Measurements from ENCODE around the gene GYS2. TPM values are rescaled to one million over a fixed set of nuclear protein-coding genes. Genes with fewer than 3 reads are reported as not detected.
A peak's percentile ranks its signal among the peaks of the same experiment; 100 is the strongest.

GYS2 gene
- total and polyA plus RNA-seq, 3 experiments from 2014 or later, result not detected

DNA sequence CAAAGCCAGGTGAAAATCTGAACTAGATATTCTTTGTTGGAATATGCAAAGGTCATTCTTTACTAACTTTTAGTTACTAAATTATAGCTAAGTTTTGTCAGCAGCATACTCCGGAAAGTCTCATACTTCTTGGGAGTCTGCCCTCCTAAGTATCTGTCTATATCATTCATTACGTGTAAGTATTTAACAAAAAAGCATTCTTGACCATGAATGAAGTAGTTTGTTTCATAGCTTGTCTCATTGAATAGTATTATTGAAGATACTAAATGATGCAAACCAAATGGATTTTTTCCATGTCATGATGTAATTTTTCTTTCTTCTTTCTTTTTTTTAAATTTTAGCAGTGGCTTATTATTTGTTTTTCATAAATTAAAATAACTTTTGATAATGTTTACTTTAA is 88.4 kb downstream of the GYS2 start:
- H3K4me3 Mint-ChIP-seq, result no peak overlapping the region
- no peak for DNase-seq
- Histone ChIP-seq H3K9me3 (ENCODE audit: low read length) (no peaks in the 10 kb centered on the region), H3K4me1 (ENCODE audit: insufficient read depth, low read length) (no peaks in the 10 kb centered on the region), H3K4me3 (ENCODE audit: low read length) (no peak overlapping the region), H3K36me3 (ENCODE audit: insufficient read depth, low read length) (peaks cover 21% of the 10 kb centered on the region), H3K27me3 (ENCODE audit: insufficient read depth, low read length, poor library complexity, severe bottlenecking) (no peaks in the 10 kb centered on the region), H3K27ac (ENCODE audit: low read depth, low read length) (no peak overlapping the region)
- H3K9me3 Mint-ChIP-seq, result no peaks in the 10 kb centered on the region
- CTCF ChIA-PET, result no interaction called here
- peaks cover 0 to 63% (median 10%) of the 10 kb centered on the region in 3 donors for H3K36me3 Mint-ChIP-seq
- POLR2A ChIA-PET, result no interaction called here
- H3K27ac Mint-ChIP-seq, result no peak overlapping the region
- H3K4me1 Mint-ChIP-seq, result peaks cover 0 to 1% (median 0%) of the 10 kb centered on the region in 3 donors
- no peaks in the 10 kb centered on the region for H3K27me3 Mint-ChIP-seq

DNA sequence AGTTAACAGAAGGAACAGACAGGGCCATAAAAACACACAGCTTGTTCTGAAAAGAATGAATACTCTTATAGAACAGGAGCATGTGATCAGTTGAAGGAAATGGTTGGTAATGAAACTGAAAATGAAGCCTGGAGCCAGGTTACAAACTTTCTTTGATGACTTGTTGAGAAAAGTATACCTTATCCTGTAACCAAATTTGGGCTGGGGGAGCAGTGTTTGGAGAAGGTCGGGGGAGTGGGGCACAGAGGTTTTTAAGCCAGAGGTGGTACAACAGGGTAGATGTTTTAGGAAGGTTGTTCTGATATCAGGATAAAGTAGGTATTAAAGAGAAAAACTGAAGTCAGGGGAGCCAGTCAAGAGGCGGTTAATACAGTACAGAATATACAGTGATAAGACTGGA is 94.9 kb downstream of the GYS2 start:
- Histone ChIP-seq H3K27me3 (ENCODE audit: insufficient read depth, low read length, poor library complexity, severe bottlenecking) (no peaks in the 10 kb centered on the region), H3K27ac (ENCODE audit: low read depth, low read length) (no peak overlapping the region), H3K4me3 (ENCODE audit: low read length) (peak overlapping the region; percentile 10), H3K9me3 (ENCODE audit: low read length) (no peaks in the 10 kb centered on the region), H3K4me1 (ENCODE audit: insufficient read depth, low read length) (peaks cover 15% of the 10 kb centered on the region), H3K36me3 (ENCODE audit: insufficient read depth, low read length) (peaks cover 14% of the 10 kb centered on the region)
- Mint-ChIP-seq H3K27me3 (no peaks in the 10 kb centered on the region), H3K36me3 (peaks cover 0 to 73% (median 29%) of the 10 kb centered on the region in 3 donors), H3K27ac (peak overlapping the region; percentile 4 to 94 (median 66)), H3K9me3 (no peaks in the 10 kb centered on the region), H3K4me3 (peak overlapping the region in 6 of 7 donors; percentile 3 to 57 (median 37)), H3K4me1 (peaks cover 25 to 40% (median 39%) of the 10 kb centered on the region in 3 donors)
- peak in 2 of 5 donors; percentile 0 to 9 for DNase-seq
- POLR2A ChIA-PET, result no interaction called here
- CTCF ChIA-PET, result no interaction called here

DNA sequence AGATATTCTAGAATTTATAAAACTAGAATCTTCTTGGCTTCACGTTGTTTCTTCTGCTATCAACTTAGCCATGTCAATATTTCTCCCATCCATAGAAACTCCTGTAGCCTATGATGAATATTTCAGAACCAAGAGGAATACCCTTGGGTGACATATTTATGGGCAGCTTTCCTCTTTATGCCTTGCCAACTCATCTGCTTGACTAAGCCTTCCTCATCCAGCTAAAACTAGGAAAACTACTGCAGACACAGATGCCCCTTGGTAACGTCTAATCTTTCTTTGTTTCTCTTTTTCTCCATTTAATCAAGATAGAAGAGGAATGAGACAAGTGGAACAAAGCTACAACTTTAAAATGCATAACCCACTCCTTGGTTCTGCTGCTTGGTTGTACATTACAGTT is 96.8 kb downstream of the GYS2 start:
- ChIA-PET CTCF (interaction anchor here (0.6 kb wide), 1 partner anchor 18 kb away, joined by 3 read pairs; the partner anchor contains the start of gene SPX), POLR2A (no interaction called here)
- no peak overlapping the region for H3K27ac ChIP-seq (ENCODE audit: low read depth, low read length)
- H3K27me3 ChIP-seq (ENCODE audit: insufficient read depth, low read length, poor library complexity, severe bottlenecking), result no peaks in the 10 kb centered on the region
- no peak overlapping the region for H3K4me3 Mint-ChIP-seq
- H3K27ac Mint-ChIP-seq, result no peak overlapping the region
- H3K36me3 ChIP-seq (ENCODE audit: insufficient read depth, low read length), result peaks cover 6% of the 10 kb centered on the region
- H3K4me1 ChIP-seq (ENCODE audit: insufficient read depth, low read length), result peaks cover 34% of the 10 kb centered on the region
- peaks cover 0 to 56% (median 22%) of the 10 kb centered on the region in 3 donors for H3K36me3 Mint-ChIP-seq
- H3K4me3 ChIP-seq (ENCODE audit: low read length), result no peak overlapping the region
- DNase-seq, result no peak
- no peaks in the 10 kb centered on the region for H3K9me3 Mint-ChIP-seq
- no peaks in the 10 kb centered on the region for H3K27me3 Mint-ChIP-seq
- H3K4me1 Mint-ChIP-seq, result peaks cover 43 to 59% (median 58%) of the 10 kb centered on the region in 3 donors
- no peaks in the 10 kb centered on the region for H3K9me3 ChIP-seq (ENCODE audit: low read length)

DNA sequence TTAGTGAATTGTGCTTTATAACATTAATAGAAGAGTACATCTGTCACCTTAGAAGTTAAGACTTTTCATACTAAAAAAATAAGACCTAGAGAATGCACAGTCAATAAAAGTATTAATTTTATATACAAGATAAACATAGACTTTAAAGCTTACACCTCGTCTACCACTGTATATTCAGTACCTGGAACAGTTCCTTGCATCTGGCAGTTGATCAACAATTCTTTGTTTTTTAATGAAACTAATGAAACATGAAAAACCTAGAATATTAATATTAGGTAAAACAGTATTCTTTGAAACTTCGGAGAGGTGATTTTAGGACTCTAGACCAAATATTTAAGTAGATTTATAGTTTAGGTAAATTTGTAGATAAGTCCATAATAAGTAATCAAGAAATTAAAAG is 98.8 kb downstream of the GYS2 start:
- ChIA-PET POLR2A (no interaction called here), CTCF (no interaction called here)
- Mint-ChIP-seq H3K36me3 (peaks cover 0 to 44% (median 20%) of the 10 kb centered on the region in 3 donors), H3K4me3 (peak overlapping the region in 1 of 7 donors; percentile 29), H3K27ac (peak overlapping the region in 3 of 8 donors; percentile 29 to 31 (median 29)), H3K9me3 (no peaks in the 10 kb centered on the region), H3K4me1 (peaks cover 51 to 66% (median 65%) of the 10 kb centered on the region in 3 donors), H3K27me3 (no peaks in the 10 kb centered on the region)
- H3K27me3 ChIP-seq (ENCODE audit: insufficient read depth, low read length, poor library complexity, severe bottlenecking), result no peaks in the 10 kb centered on the region
- H3K4me1 ChIP-seq (ENCODE audit: insufficient read depth, low read length), result peaks cover 42% of the 10 kb centered on the region
- no peak for DNase-seq
- H3K36me3 ChIP-seq (ENCODE audit: insufficient read depth, low read length), result no peaks in the 10 kb centered on the region
- H3K4me3 ChIP-seq (ENCODE audit: low read length), result no peak overlapping the region
- no peak overlapping the region for H3K27ac ChIP-seq (ENCODE audit: low read depth, low read length)
- H3K9me3 ChIP-seq (ENCODE audit: low read length), result no peaks in the 10 kb centered on the region

DNA sequence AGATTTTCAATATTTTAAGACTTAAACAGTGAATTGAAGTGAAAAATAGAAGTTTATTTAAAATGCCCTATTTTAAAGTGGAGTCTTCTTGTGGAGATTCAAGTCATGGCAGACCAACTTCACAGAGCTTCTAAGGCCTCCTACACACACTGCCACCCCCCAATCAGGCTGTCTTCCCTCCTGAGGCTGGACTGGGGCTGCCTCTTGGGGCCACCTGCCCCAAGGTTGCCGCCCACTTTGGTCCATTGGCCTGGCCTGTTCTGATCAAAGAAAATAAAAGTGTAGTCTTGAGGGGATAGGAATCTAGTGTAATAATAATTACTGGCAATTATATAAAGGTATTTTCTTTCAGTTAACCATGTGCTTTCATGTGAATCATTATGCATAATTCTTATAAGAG is 101.8 kb downstream of the GYS2 start:
- H3K36me3 ChIP-seq (ENCODE audit: insufficient read depth, low read length), result peaks cover 11% of the 10 kb centered on the region
- peaks cover 43 to 59% (median 45%) of the 10 kb centered on the region in 3 donors for H3K4me1 Mint-ChIP-seq
- no peaks in the 10 kb centered on the region for H3K27me3 Mint-ChIP-seq
- peak overlapping the region in 2 of 8 donors; percentile 70 to 71 for H3K27ac Mint-ChIP-seq
- no peaks in the 10 kb centered on the region for H3K27me3 ChIP-seq (ENCODE audit: insufficient read depth, low read length, poor library complexity, severe bottlenecking)
- DNase-seq, result no peak
- H3K27ac ChIP-seq (ENCODE audit: low read depth, low read length), result no peak overlapping the region
- peaks cover 56% of the 10 kb centered on the region for H3K4me1 ChIP-seq (ENCODE audit: insufficient read depth, low read length)
- H3K4me3 ChIP-seq (ENCODE audit: low read length), result no peak overlapping the region
- CTCF ChIA-PET, result no interaction called here
- H3K9me3 Mint-ChIP-seq, result no peaks in the 10 kb centered on the region
- peaks cover 4 to 33% (median 8%) of the 10 kb centered on the region in 3 donors for H3K36me3 Mint-ChIP-seq
- POLR2A ChIA-PET, result no interaction called here
- H3K9me3 ChIP-seq (ENCODE audit: low read length), result no peaks in the 10 kb centered on the region
- H3K4me3 Mint-ChIP-seq, result no peak overlapping the region

DNA sequence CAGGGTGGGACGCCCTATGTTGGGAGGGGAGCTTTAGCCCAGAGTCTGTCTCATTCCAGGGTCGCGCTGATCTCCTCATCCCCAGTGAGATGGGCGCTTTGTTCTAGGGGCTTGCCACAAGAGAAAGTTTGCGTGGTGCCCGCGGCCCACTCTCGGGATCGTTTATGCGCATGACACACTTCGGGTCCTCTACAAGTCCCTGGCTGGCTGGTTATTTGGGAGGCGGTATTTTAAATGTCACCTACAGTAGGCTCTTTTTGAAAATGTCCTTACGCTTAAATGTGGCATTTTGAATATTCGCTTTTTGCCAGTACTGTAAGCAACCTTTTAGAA is 102.5 kb downstream of the GYS2 start:
- peak overlapping the region; percentile 80 for H3K27ac ChIP-seq (ENCODE audit: low read depth, low read length)
- peaks cover 4 to 33% (median 7%) of the 10 kb centered on the region in 3 donors for H3K36me3 Mint-ChIP-seq
- CTCF ChIA-PET, result interaction anchor here (0.7 to 1.4 kb wide), 4 partner anchors 27 to 206 kb away, joined by 3 to 4 read pairs (median 3); partner anchors contain the start of gene LDHB
- peak overlapping the region; percentile 92 for H3K4me3 ChIP-seq (ENCODE audit: low read length)
- peaks cover 18% of the 10 kb centered on the region for H3K36me3 ChIP-seq (ENCODE audit: insufficient read depth, low read length)
- H3K27ac Mint-ChIP-seq, result no peak overlapping the region
- H3K27me3 Mint-ChIP-seq, result no peaks in the 10 kb centered on the region
- no peaks in the 10 kb centered on the region for H3K9me3 Mint-ChIP-seq
- peak in 1 of 5 donors; percentile 27 for DNase-seq
- no peak overlapping the region for H3K4me3 Mint-ChIP-seq
- POLR2A ChIA-PET, result interaction anchor here (0.6 to 2.6 kb wide), 8 partner anchors 10 to 178 kb away, joined by 3 to 17 read pairs (median 4); partner anchors contain the start of genes LDHB, PYROXD1 and SPX
- H3K4me1 Mint-ChIP-seq, result peaks cover 42 to 64% (median 45%) of the 10 kb centered on the region in 3 donors
- H3K9me3 ChIP-seq (ENCODE audit: low read length), result no peaks in the 10 kb centered on the region
- H3K27me3 ChIP-seq (ENCODE audit: insufficient read depth, low read length, poor library complexity, severe bottlenecking), result no peaks in the 10 kb centered on the region
- peaks cover 56% of the 10 kb centered on the region for H3K4me1 ChIP-seq (ENCODE audit: insufficient read depth, low read length)

DNA sequence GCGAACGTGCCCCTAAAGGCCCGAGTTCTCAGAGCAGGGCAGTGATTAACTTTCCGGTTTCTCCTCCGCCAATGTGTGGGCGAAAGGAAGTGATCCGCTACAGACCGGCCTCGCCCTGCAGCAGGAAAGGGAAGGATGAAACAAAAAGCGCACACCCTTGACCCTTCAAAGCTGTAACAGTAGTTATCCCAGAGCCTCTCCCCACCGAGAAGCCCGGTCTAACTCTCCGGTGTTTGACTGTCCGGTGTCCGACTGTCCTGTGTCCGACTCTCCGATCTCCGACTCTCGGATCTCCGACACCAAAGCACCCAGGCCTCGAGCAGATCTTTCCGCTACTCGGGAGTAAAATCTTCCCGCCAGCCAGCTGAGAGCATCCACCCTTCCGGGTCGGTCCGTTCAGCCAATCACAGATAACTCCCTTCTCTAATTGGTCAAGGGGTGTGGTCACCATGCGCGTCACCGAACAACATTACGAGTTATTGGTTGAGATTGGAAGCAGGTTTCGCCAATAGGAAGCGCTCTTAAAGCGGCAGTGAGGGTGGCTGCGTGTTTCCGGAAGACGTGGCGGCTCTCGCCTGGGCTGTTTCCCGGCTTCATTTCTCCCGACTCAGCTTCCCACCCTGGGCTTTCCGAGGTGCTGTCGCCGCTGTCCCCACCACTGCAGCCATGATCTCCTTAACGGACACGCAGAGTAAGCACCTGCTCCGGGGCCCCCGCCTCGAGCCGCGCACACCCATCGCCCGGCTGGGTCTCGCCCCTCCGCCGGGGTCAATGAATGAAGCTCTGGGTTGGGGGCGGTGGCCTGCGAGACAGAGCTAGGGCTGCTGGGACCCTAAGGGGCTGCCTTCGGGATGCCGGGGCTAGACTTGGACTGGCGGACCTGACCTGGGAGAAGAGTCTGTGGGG is 103.1 kb downstream of the GYS2 start, which contains the start of the genes GOLT1B and RECQL:
GOLT1B (plus strand) TSS at position 532 of the 906 bp plus-strand sequence; CDS start at position 667, 135 bp downstream.
RECQL (minus strand) TSS at position 378 of the 906 bp plus-strand sequence. CDS start 2,065 bp downstream, outside the sequence.
- Histone ChIP-seq H3K27me3 (ENCODE audit: insufficient read depth, low read length, poor library complexity, severe bottlenecking) (no peaks in the 10 kb centered on the region), H3K4me1 (ENCODE audit: insufficient read depth, low read length) (peaks cover 56% of the 10 kb centered on the region), H3K27ac (ENCODE audit: low read depth, low read length) (peak within 1 kb of the TSS; percentile 80), H3K36me3 (ENCODE audit: insufficient read depth, low read length) (peaks cover 22% of the 10 kb centered on the region), H3K4me3 (ENCODE audit: low read length) (peak within 1 kb of the TSS; percentile 92), H3K9me3 (ENCODE audit: low read length) (no peaks in the 10 kb centered on the region)
- H3K27me3 Mint-ChIP-seq, result no peaks in the 10 kb centered on the region
- H3K4me1 Mint-ChIP-seq, result peaks cover 44 to 70% (median 45%) of the 10 kb centered on the region in 3 donors
- ChIA-PET POLR2A (interaction anchor here (0.6 to 2.6 kb wide), 11 partner anchors 10 to 179 kb away, joined by 3 to 17 read pairs (median 3); partner anchors contain the start of genes LDHB, PYROXD1 and SPX), CTCF (interaction anchor here (0.7 to 1.4 kb wide), 5 partner anchors 9 to 205 kb away, joined by 3 to 4 read pairs (median 3); partner anchors contain the start of gene LDHB)
- H3K9me3 Mint-ChIP-seq, result no peaks in the 10 kb centered on the region
- peak within 1 kb of the TSS in 1 of 8 donors; percentile 70 for H3K27ac Mint-ChIP-seq
- H3K36me3 Mint-ChIP-seq, result peaks cover 4 to 36% (median 7%) of the 10 kb centered on the region in 3 donors
- DNase-seq, result peak; percentile 78 to 94 (median 93)
- H3K4me3 Mint-ChIP-seq, result no peak within 1 kb of the TSS
